DOHH2 (cell line): ENCODE data around the gene ITPR1.

Experiments
- H3F3A ChIP-seq: fragments of 200-600 bp; sonication (generic), shearing (Covaris generic); 2 replicates; pipeline ENCODE4 v1.6.0; 2016; ENCODE audit warnings: antibody characterized with exemption, mild to moderate bottlenecking; ENCODE audit not compliant: control insufficient read depth, insufficient read depth
- H3K27ac ChIP-seq: fragments of 200-600 bp; sonication (generic); 2 replicates; pipeline ENCODE4 v1.5.1; 2014; ENCODE audit warnings: low read depth, mild to moderate bottlenecking, low read length, moderate library complexity
- H3K27me3 ChIP-seq: fragments of 200-600 bp; sonication (generic); 2 replicates; pipeline ENCODE4 v1.6.1; 2014; ENCODE audit warnings: mild to moderate bottlenecking, low read length, mixed read lengths; ENCODE audit not compliant: control insufficient read depth
- H3K36me3 ChIP-seq: fragments of 200-600 bp; sonication (generic); 2 replicates; pipeline ENCODE4 v1.6.1; 2014; ENCODE audit warnings: mild to moderate bottlenecking, low read length, moderate library complexity, mixed read lengths; ENCODE audit not compliant: control insufficient read depth
- H3K4me1 ChIP-seq: fragments of 200-600 bp; sonication (generic); 2 replicates; pipeline ENCODE4 v1.6.1; 2014; ENCODE audit warnings: mild to moderate bottlenecking, low read length, mixed read lengths; ENCODE audit not compliant: control insufficient read depth
- H3K4me2 ChIP-seq: fragments of 200-600 bp; sonication (generic); 2 replicates; pipeline ENCODE4 v1.6.0; 2014; ENCODE audit warnings: mild to moderate bottlenecking, low read length, moderate library complexity
- H3K4me3 ChIP-seq: fragments of 200-600 bp; sonication (generic); 2 replicates; pipeline ENCODE4 v1.5.1; 2014; ENCODE audit warnings: mild to moderate bottlenecking, low read length, mixed read lengths
- H3K79me2 ChIP-seq: fragments of 200-600 bp; sonication (generic); 2 replicates; pipeline ENCODE4 v1.6.1; 2014; ENCODE audit warnings: mild to moderate bottlenecking, low read length, mixed read lengths; ENCODE audit not compliant: control insufficient read depth
- H3K9me2 ChIP-seq: fragments of 200-600 bp; sonication (generic); replicated peaks from 2 replicates; pipeline ENCODE4 v1.6.1; 2014; ENCODE audit warnings: mild to moderate bottlenecking, low read length, mixed read lengths; ENCODE audit not compliant: control insufficient read depth
- H3K9me3 ChIP-seq: fragments of 200-600 bp; sonication (generic); 2 replicates; pipeline ENCODE4 v1.6.1; 2014; ENCODE audit warnings: antibody characterized with exemption, low read length, mixed read lengths; ENCODE audit not compliant: control insufficient read depth, insufficient read depth
- H4K20me1 ChIP-seq: fragments of 200-600 bp; sonication (generic); 2 replicates; pipeline ENCODE4 v1.6.0; 2014; ENCODE audit warnings: low read depth, mild to moderate bottlenecking, antibody characterized with exemption, low read length, moderate library complexity; ENCODE audit not compliant: control insufficient read depth, insufficient read depth
- EZH2phosphoT487 ChIP-seq: fragments of 200-600 bp; sonication (generic); IDR thresholded peaks from 2 replicates; pipeline ENCODE4 v1.6.1; 2017; ENCODE audit warnings: borderline replicate concordance, mild to moderate bottlenecking, antibody characterized with exemption, low read length, moderate library complexity, mixed read lengths
- TF ChIP-seq, protein P1 (sequence below): fragments of 200-600 bp; sonication (generic); IDR thresholded peaks from one replicate; pipeline ENCODE4 v1.5.1; 2014; ENCODE audit warnings: antibody characterized with exemption, mild to moderate bottlenecking, low read depth, low read length; ENCODE audit not compliant: poor library complexity, severe bottlenecking

ITPR1 gene

DNA sequence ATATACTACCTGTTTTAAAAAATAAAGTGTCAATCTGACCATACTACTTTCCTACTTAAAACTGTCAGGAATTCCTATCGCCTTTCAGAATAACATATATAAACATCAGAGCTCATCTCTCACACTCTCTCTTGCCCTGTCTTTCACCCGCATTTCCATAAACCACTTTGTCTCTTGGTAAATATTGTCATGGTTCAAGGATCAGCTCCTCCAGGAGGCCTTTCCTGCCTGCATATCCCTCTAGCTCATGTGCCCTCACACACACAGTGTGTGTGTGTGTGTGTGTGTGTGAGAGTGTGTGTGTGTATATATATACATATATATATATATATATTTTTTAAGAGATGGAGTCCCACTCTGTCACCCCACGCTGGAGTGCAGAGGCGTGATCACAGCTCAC is 32.8 kb upstream of the ITPR1 start:
- TF ChIP-seq, protein P1, sequence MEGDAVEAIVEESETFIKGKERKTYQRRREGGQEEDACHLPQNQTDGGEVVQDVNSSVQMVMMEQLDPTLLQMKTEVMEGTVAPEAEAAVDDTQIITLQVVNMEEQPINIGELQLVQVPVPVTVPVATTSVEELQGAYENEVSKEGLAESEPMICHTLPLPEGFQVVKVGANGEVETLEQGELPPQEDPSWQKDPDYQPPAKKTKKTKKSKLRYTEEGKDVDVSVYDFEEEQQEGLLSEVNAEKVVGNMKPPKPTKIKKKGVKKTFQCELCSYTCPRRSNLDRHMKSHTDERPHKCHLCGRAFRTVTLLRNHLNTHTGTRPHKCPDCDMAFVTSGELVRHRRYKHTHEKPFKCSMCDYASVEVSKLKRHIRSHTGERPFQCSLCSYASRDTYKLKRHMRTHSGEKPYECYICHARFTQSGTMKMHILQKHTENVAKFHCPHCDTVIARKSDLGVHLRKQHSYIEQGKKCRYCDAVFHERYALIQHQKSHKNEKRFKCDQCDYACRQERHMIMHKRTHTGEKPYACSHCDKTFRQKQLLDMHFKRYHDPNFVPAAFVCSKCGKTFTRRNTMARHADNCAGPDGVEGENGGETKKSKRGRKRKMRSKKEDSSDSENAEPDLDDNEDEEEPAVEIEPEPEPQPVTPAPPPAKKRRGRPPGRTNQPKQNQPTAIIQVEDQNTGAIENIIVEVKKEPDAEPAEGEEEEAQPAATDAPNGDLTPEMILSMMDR, result no peak
- Histone ChIP-seq H3K79me2 (no peaks in the 10 kb centered on the region), H3K9me3 (no peaks in the 10 kb centered on the region), H4K20me1 (no peaks in the 10 kb centered on the region), H3K4me3 (no peak overlapping the region), H3F3A (no peaks in the 10 kb centered on the region), H3K4me2 (no peak overlapping the region), H3K9me2 (no peaks in the 10 kb centered on the region), H3K27ac (no peak overlapping the region), H3K4me1 (no peaks in the 10 kb centered on the region), H3K27me3 (no peaks in the 10 kb centered on the region), H3K36me3 (no peaks in the 10 kb centered on the region)

DNA sequence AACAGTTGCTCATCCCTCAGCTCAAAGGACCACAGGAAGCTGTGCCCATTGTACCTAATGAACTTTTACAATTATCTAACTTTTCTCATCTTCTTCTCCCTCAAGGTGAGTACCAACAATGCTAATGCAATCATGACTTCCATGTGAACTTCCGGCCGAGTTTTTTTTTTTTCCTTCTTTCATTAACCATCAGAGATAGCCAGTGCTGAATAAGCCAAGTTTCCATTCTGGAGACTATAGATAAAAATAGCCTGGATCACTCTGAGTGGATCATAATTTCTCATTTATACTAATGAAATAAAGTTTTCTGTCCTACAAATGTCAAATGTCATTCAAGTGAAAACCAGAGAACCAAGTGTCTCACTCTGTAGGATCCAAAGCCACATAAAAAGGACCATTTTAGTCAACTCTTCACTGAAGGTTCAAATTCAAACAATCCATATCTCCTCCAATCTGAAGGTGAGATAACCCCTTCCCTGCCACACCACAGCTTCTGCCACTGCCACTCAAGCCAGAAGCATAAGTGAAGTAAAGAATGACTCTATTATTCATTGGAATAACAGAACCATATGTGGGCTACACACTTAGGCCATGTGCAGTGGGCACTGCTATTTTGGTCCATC is 31.6 kb upstream of the ITPR1 start:
- Histone ChIP-seq H3K9me2 (no peaks in the 10 kb centered on the region), H3K4me2 (no peak overlapping the region), H3K27me3 (no peaks in the 10 kb centered on the region), H3K36me3 (no peaks in the 10 kb centered on the region), H4K20me1 (no peaks in the 10 kb centered on the region), H3K79me2 (peaks cover 8% of the 10 kb centered on the region), H3F3A (no peaks in the 10 kb centered on the region), H3K4me3 (no peak overlapping the region), H3K9me3 (no peaks in the 10 kb centered on the region), H3K4me1 (peaks cover 10% of the 10 kb centered on the region), H3K27ac (no peak overlapping the region)
- no peak for TF ChIP-seq EZH2phosphoT487
- TF ChIP-seq, protein P1, result no peak

DNA sequence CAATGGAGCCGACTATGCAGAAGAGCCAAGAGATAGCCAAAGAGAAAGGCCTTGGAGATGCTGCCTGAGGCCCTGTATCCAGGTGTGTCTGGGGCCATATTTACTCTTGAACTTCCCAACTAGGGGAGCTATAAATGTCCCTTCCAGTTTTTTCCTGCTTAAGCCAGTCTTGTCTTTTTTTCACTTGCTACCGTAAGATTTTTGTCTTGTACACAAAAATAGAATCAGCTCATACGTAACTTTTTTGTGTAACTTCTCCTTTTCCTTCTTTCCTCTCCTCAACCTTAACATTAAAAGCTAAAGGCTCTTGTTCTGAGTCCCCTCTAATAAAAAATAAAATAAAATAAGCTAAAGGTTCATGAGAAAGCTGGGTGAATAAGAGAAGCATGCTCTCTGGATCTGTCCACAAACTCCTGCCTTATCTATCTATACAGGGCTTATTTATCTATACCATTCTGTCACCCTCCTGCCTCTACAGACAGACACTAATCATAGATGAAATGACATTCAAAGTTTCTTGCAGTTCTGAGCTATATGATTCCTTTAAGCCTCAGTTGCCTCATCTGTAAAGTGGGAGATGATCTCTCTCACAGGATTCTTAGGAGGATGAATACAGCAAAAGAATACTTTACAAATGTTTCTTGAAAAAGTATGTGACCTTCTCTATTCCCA is 30.6 kb upstream of the ITPR1 start:
- Histone ChIP-seq H3K4me1 (peaks cover 14% of the 10 kb centered on the region), H3K9me2 (no peaks in the 10 kb centered on the region), H3K4me2 (no peak overlapping the region), H3K27ac (no peak overlapping the region), H3K9me3 (no peaks in the 10 kb centered on the region), H3F3A (no peaks in the 10 kb centered on the region), H3K36me3 (no peaks in the 10 kb centered on the region), H4K20me1 (no peaks in the 10 kb centered on the region), H3K79me2 (peaks cover 11% of the 10 kb centered on the region), H3K4me3 (no peak overlapping the region), H3K27me3 (no peaks in the 10 kb centered on the region)
- no peak for TF ChIP-seq EZH2phosphoT487

DNA sequence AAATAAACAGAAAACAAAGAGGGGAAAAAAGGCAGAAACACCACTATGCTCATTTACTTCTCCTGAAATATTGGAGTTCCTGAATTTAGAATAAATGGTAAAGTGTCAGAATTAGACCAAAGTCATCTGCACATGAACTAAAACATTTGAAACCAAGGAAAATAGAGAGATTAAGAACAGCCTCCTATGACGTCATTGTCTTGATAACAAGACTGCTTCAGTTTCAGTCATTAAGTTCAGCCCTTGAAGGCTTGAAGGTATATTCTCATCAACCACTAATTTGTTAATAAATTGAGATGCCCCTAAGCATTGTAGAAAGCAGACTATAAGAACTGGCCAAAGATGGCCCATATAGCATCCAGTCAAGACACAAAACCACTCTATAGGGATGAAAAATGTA is 28.6 kb upstream of the ITPR1 start:
- no peak overlapping the region for H3K4me2 ChIP-seq
- no peaks in the 10 kb centered on the region for H3K36me3 ChIP-seq
- peaks cover 15% of the 10 kb centered on the region for H3K4me1 ChIP-seq
- no peaks in the 10 kb centered on the region for H3K9me3 ChIP-seq
- H3K4me3 ChIP-seq, result no peak overlapping the region
- no peaks in the 10 kb centered on the region for H4K20me1 ChIP-seq
- no peaks in the 10 kb centered on the region for H3K9me2 ChIP-seq
- H3F3A ChIP-seq, result no peaks in the 10 kb centered on the region
- H3K27me3 ChIP-seq, result no peaks in the 10 kb centered on the region
- TF ChIP-seq EZH2phosphoT487, result no peak
- TF ChIP-seq, protein P1, result no peak
- H3K27ac ChIP-seq, result no peak overlapping the region
- peaks cover 11% of the 10 kb centered on the region for H3K79me2 ChIP-seq
